A673 (cell line): ENCODE measurements around the gene CXCL12. TPM values are rescaled to one million over a fixed set of nuclear protein-coding genes. Genes with fewer than 3 reads are reported as not detected.

Experiments
- BruUV-seq: library from RNA; stranded (reverse); fragments of 400-500 nt; replicated peaks from 2 replicates; lab custom pipeline; 2021; lab: Mats Ljungman, UMichigan
- CTCF ChIA-PET: fragments of 300-600 bp; sonication (Branson Sonifier 250); formaldehyde crosslinking; loops from one replicate; lab custom pipeline; 2022; ENCODE audit warnings: antibody characterized with exemption; lab: Charles Lee
- POLR2A ChIA-PET: fragments of 300-600 bp; sonication (Branson Sonifier 250); formaldehyde crosslinking; loops from one replicate; lab custom pipeline; 2022; ENCODE audit warnings: antibody characterized with exemption; ENCODE audit not compliant: low non-redundant PET; lab: Charles Lee
- DNase-seq: peaks from one replicate; pipeline ENCODE4 v3.0.0-alpha.2; 2015; ENCODE audit warnings: low spot score
- H3K27ac ChIP-seq: fragments of 200-600 bp; sonication (generic); 2 replicates; pipeline ENCODE4 v1.5.1; 2016; ENCODE audit warnings: mixed run types, low read depth, mild to moderate bottlenecking, mixed read lengths, antibody characterized with exemption, low read length; ENCODE audit not compliant: poor library complexity, severe bottlenecking
- H3K27me3 ChIP-seq: fragments of 200-600 bp; sonication (generic); replicated peaks from 2 replicates; pipeline ENCODE4 v1.6.1; 2017; ENCODE audit warnings: mixed run types, low read depth, mild to moderate bottlenecking, mixed read lengths, antibody characterized with exemption, low read length; ENCODE audit not compliant: insufficient read depth, poor library complexity
- H3K36me3 ChIP-seq: fragments of 200-600 bp; sonication (generic); 2 replicates; pipeline ENCODE4 v1.6.1; 2016; ENCODE audit warnings: mixed run types, mild to moderate bottlenecking, mixed read lengths, antibody characterized with exemption, low read length; ENCODE audit not compliant: insufficient read depth, poor library complexity, severe bottlenecking
- H3K4me1 ChIP-seq: fragments of 200-600 bp; sonication (generic); 2 replicates; pipeline ENCODE4 v1.6.1; 2017; ENCODE audit warnings: mixed run types, mild to moderate bottlenecking, mixed read lengths, antibody characterized with exemption, low read length; ENCODE audit not compliant: insufficient read depth, poor library complexity, severe bottlenecking
- H3K4me3 ChIP-seq: fragments of 200-600 bp; sonication (generic); 2 replicates; pipeline ENCODE4 v1.5.1; 2016; ENCODE audit warnings: low read depth, mixed run types, mild to moderate bottlenecking, mixed read lengths, low read length; ENCODE audit not compliant: poor library complexity, severe bottlenecking
- H3K9me3 ChIP-seq: fragments of 200-600 bp; sonication (generic); 2 replicates; pipeline ENCODE4 v1.6.1; 2016; ENCODE audit warnings: mixed run types, low read depth, mild to moderate bottlenecking, mixed read lengths, antibody characterized with exemption, low read length; ENCODE audit not compliant: poor library complexity, severe bottlenecking
- CTCF ChIP-seq: fragments of 300-800, 200-600 bp; sonication (generic); conservative IDR thresholded peaks from 2 replicates; pipeline ENCODE4 v1.5.1; 2017; ENCODE audit warnings: low read depth, mild to moderate bottlenecking, antibody characterized with exemption, low read length, moderate library complexity, mixed read lengths
- EZH2 ChIP-seq: fragments of 200-600 bp; sonication (generic); IDR thresholded peaks from 2 replicates; pipeline ENCODE4 v1.6.1; 2017; ENCODE audit warnings: borderline replicate concordance, low read depth, mild to moderate bottlenecking, mixed read lengths, antibody characterized with exemption, low read length; ENCODE audit not compliant: poor library complexity, severe bottlenecking
- intact Hi-C: fragments of 100-400 bp; cut with micrococcal nuclease; formaldehyde crosslinking; loops from one replicate; pipeline ENCODE4 v1.10.0; 2022; ENCODE audit not compliant: unreplicated experiment
- total RNA-seq: library from RNA; stranded (reverse); gene quantifications from 2 replicates; pipeline ENCODE4 v1.2.3, GENCODE V29; 2021

CXCL12 gene
- total RNA-seq, 1 experiment from 2014 or later = 0.30 TPM

DNA sequence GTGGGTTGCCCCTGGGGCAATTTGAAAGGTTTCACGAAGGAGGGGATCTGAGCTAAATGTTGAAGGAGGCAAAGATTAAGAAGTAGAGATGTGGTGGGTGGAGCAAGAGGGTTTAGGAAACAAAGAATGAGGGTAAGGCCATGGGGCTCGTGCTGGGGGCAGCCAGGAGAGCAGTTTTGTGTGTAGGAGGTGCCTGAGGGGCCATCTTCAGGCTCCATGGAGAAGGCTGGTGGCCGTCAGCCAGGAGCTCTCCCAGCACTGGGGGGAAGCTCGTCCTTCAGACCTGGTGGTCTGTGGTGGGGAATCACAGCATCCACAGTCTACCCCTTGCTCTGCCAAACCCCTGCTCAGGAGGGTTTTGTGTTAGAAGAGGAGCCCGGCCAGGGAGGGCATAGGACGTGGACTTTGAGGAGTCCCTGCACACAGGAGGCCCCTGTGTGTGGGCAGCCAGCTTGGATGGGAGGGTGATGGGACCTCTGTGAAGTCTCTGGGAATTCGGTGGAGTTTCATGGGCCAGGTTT lies 11.8 kb upstream of the CXCL12 start:
- BruUV-seq = no TSS peak
- no peaks in the 10 kb centered on the region for H3K9me3 ChIP-seq
- no peak for DNase-seq
- POLR2A ChIA-PET = no interaction called here
- H3K27me3 ChIP-seq = no peaks in the 10 kb centered on the region
- intact Hi-C loops = no loop called here
- CTCF ChIA-PET = no interaction called here
- no peaks in the 10 kb centered on the region for H3K4me1 ChIP-seq
- no peak overlapping the region for H3K27ac ChIP-seq
- TF ChIP-seq CTCF (no peak), EZH2 (no peak)
- H3K4me3 ChIP-seq = no peak overlapping the region
- H3K36me3 ChIP-seq = no peaks in the 10 kb centered on the region

- Histone ChIP-seq H3K9me3 (no peaks in the 10 kb centered on the region), H3K4me1 (no peaks in the 10 kb centered on the region), H3K27ac (no peak overlapping the region), H3K27me3 (no peaks in the 10 kb centered on the region), H3K36me3 (no peaks in the 10 kb centered on the region), H3K4me3 (no peak overlapping the region)
- BruUV-seq = no TSS peak
- TF ChIP-seq CTCF (no peak), EZH2 (no peak)
- no peak for DNase-seq
- POLR2A ChIA-PET = no interaction called here
- intact Hi-C loops = no loop called here
- CTCF ChIA-PET = no interaction called here
Measured at GRCh38 chr10:44395902-44396670, 11.2 kb upstream of the CXCL12 start.

GRCh38 chr10:44395396-44395795 lies 10.5 kb upstream of the CXCL12 start:
- Histone ChIP-seq H3K27ac (no peak overlapping the region), H3K9me3 (no peaks in the 10 kb centered on the region), H3K27me3 (no peaks in the 10 kb centered on the region), H3K4me3 (no peak overlapping the region), H3K4me1 (no peaks in the 10 kb centered on the region), H3K36me3 (no peaks in the 10 kb centered on the region)
- CTCF ChIA-PET = no interaction called here
- no peak for TF ChIP-seq EZH2
- no peak for TF ChIP-seq CTCF
- DNase-seq = no peak
- POLR2A ChIA-PET = no interaction called here
- intact Hi-C loops = no loop called here
- BruUV-seq = no TSS peak
